Keratinocyte (primary cell): ENCODE data around the gene SCRN1. TPM values are rescaled to one million over a fixed set of nuclear protein-coding genes. Genes with fewer than 3 reads are reported as not detected.

Experiments
- DNase-seq: peaks from one replicate; pipeline ENCODE4 v3.0.0-alpha.2; 2011; ENCODE audit warnings: low read depth, missing footprints, low spot score
- FAIRE-seq: peaks from 2 replicates; lab custom pipeline; 2011; peaks lifted over from hg19 to GRCh38; lab: Jason Lieb, UNC
- H2AFZ ChIP-seq: 2 replicates; pipeline ENCODE4 v1.6.0; 2012; ENCODE audit warnings: low read length, control low read depth, inconsistent platforms; ENCODE audit not compliant: control insufficient read depth
- H3K27ac ChIP-seq: 2 replicates; pipeline ENCODE4 v1.5.1; 2011; ENCODE audit warnings: low read length; ENCODE audit not compliant: control insufficient read depth, insufficient read depth
- H3K27me3 ChIP-seq: 3 replicates; pipeline ENCODE4 v1.6.0; 2011; ENCODE audit warnings: low read length; ENCODE audit not compliant: control insufficient read depth, insufficient read depth; ENCODE audit errors: extremely low read depth
- H3K36me3 ChIP-seq, 2 experiments: 2 replicates in 1 of 2; 3 replicates in 1 of 2; pipeline ENCODE4 v1.5.1; 2011; ENCODE audit warnings: low read length in 2 of 2, mild to moderate bottlenecking in 1 of 2; ENCODE audit not compliant: control insufficient read depth in 2 of 2, insufficient read depth in 2 of 2; ENCODE audit errors: extremely low read depth in 1 of 2
- H3K4me1 ChIP-seq: 3 replicates; pipeline ENCODE4 v1.5.1; 2011; ENCODE audit warnings: low read length; ENCODE audit not compliant: control insufficient read depth, insufficient read depth; ENCODE audit errors: extremely low read depth
- H3K4me2 ChIP-seq: 3 replicates; pipeline ENCODE4 v1.6.0; 2011; ENCODE audit warnings: low read depth, low read length; ENCODE audit not compliant: control insufficient read depth, insufficient read depth; ENCODE audit errors: extremely low read depth
- H3K4me3 ChIP-seq, 3 experiments: fragments of 200-600 bp in 1 of 3; sonication (generic) in 1 of 3; 2 replicates in 2 of 3; 3 replicates in 1 of 3; pipeline ENCODE4 v1.5.1; 2011 to 2016; ENCODE audit warnings: low read length in 3 of 3, mild to moderate bottlenecking in 3 of 3, control low read depth in 2 of 3, inconsistent platforms in 1 of 3, low read depth in 1 of 3, mixed read lengths in 1 of 3, mixed run types in 1 of 3, moderate library complexity in 1 of 3; ENCODE audit not compliant: control insufficient read depth in 2 of 3, insufficient read depth in 2 of 3; ENCODE audit errors: extremely low read depth in 1 of 3
- H3K79me2 ChIP-seq: 2 replicates; pipeline ENCODE4 v1.6.0; 2012; ENCODE audit warnings: low read length; ENCODE audit not compliant: control insufficient read depth, insufficient read depth
- H3K9ac ChIP-seq: 3 replicates; pipeline ENCODE4 v1.6.0; 2011; ENCODE audit warnings: low read length; ENCODE audit not compliant: control insufficient read depth, insufficient read depth; ENCODE audit errors: extremely low read depth
- H3K9me1 ChIP-seq: 3 replicates; pipeline ENCODE4 v1.6.0; 2011; ENCODE audit warnings: low read length; ENCODE audit not compliant: control insufficient read depth, insufficient read depth; ENCODE audit errors: extremely low read depth
- H3K9me3 ChIP-seq: 2 replicates; pipeline ENCODE4 v1.5.1; 2012; ENCODE audit warnings: low read depth, low read length; ENCODE audit not compliant: control insufficient read depth
- H4K20me1 ChIP-seq: 3 replicates; pipeline ENCODE4 v1.6.0; 2011; ENCODE audit warnings: low read length; ENCODE audit not compliant: control insufficient read depth, insufficient read depth; ENCODE audit errors: extremely low read depth
- EZH2 ChIP-seq: IDR thresholded peaks from one replicate; pipeline ENCODE4 v1.6.1; 2012; ENCODE audit warnings: inconsistent platforms, mild to moderate bottlenecking, low read length, moderate library complexity
- dilution Hi-C: fragments of 300-500 bp; cut with MboI; formaldehyde crosslinking; loops from one replicate; pipeline ENCODE4 v1.7.0; 2020; ENCODE audit warnings: low sequenced_read_pairs; ENCODE audit not compliant: extremely low pct_ligation_motif_present
- polyA plus RNA-seq, 5 experiments: library from polyadenylated mRNA; depleted of rRNA in 3 of 5; stranded (reverse) in 3 of 5; stranded (forward) in 1 of 5; unstranded in 1 of 5; fragments of >200 nt; gene quantifications; 1 replicate in 1 of 5; 2 replicates in 3 of 5; 3 replicates in 1 of 5; pipeline versions ENCODE4 v1.2.1 to v1.2.3, GENCODE V29; 2011 to 2012; ENCODE audit warnings: missing spikeins in 2 of 5, low read depth in 1 of 5, low replicate concordance in 1 of 5
- TF ChIP-seq, protein P1 (sequence below), 3 experiments: IDR thresholded peaks in 1 of 3; conservative IDR thresholded peaks in 1 of 3; optimal IDR thresholded peaks in 1 of 3; 2 replicates in 2 of 3; 3 replicates in 1 of 3; pipeline versions ENCODE3 to v1.5.1; 2011; ENCODE audit warnings: low read length in 3 of 3, mild to moderate bottlenecking in 3 of 3, moderate library complexity in 2 of 3, control low read depth in 1 of 3, inconsistent platforms in 1 of 3; ENCODE audit not compliant: insufficient read depth in 2 of 3; ENCODE audit errors: extremely low read depth in 1 of 3

The SCRN1 gene
- polyA plus RNA-seq, 1 donor (not counting 4 experiments of a cell fraction or from before 2014, with no cell fraction given) = 52.3 TPM

- no peaks in the 10 kb centered on the region for H3K27me3 ChIP-seq
- FAIRE-seq = no peak
- no peak overlapping the region for H3K4me3 ChIP-seq
- no peak for DNase-seq
- no peaks in the 10 kb centered on the region for H3K9me3 ChIP-seq
- no peaks in the 10 kb centered on the region for H3K36me3 ChIP-seq
- no peak overlapping the region for H3K9ac ChIP-seq
- H3K27ac ChIP-seq = no peak overlapping the region
- H2AFZ ChIP-seq = no peak overlapping the region
- H3K4me1 ChIP-seq = no peaks in the 10 kb centered on the region
- H3K79me2 ChIP-seq = no peaks in the 10 kb centered on the region
- no peaks in the 10 kb centered on the region for H3K9me1 ChIP-seq
- dilution Hi-C loops = no loop called here
- TF ChIP-seq, protein P1, sequence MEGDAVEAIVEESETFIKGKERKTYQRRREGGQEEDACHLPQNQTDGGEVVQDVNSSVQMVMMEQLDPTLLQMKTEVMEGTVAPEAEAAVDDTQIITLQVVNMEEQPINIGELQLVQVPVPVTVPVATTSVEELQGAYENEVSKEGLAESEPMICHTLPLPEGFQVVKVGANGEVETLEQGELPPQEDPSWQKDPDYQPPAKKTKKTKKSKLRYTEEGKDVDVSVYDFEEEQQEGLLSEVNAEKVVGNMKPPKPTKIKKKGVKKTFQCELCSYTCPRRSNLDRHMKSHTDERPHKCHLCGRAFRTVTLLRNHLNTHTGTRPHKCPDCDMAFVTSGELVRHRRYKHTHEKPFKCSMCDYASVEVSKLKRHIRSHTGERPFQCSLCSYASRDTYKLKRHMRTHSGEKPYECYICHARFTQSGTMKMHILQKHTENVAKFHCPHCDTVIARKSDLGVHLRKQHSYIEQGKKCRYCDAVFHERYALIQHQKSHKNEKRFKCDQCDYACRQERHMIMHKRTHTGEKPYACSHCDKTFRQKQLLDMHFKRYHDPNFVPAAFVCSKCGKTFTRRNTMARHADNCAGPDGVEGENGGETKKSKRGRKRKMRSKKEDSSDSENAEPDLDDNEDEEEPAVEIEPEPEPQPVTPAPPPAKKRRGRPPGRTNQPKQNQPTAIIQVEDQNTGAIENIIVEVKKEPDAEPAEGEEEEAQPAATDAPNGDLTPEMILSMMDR (optimal IDR thresholded peaks at IDR 0.05 in 1 of 3, IDR thresholded peaks at IDR 0.05 in 1 of 3, conservative IDR thresholded peaks at IDR 0.05 in 1 of 3; ENCODE audit: extremely low read depth in 1 of 3, insufficient read depth in 2 of 3, low read length in 3 of 3) = no peak
- no peak for TF ChIP-seq EZH2
- no peaks in the 10 kb centered on the region for H4K20me1 ChIP-seq
- H3K4me2 ChIP-seq = no peak overlapping the region
Measured at GRCh38 chr7:29914180-29914579, 75.4 kb downstream of the SCRN1 start.

GRCh38 chr7:29906200-29907022, 83.2 kb downstream of the SCRN1 start:
- H3K36me3 ChIP-seq = no peaks in the 10 kb centered on the region
- H3K9ac ChIP-seq = no peak overlapping the region
- H3K27me3 ChIP-seq = no peaks in the 10 kb centered on the region
- TF ChIP-seq, protein P1 (optimal IDR thresholded peaks at IDR 0.05 in 1 of 3, IDR thresholded peaks at IDR 0.05 in 1 of 3, conservative IDR thresholded peaks at IDR 0.05 in 1 of 3; ENCODE audit: extremely low read depth in 1 of 3, insufficient read depth in 2 of 3, low read length in 3 of 3) = no peak
- no peak for TF ChIP-seq EZH2
- no peaks in the 10 kb centered on the region for H4K20me1 ChIP-seq
- H3K9me3 ChIP-seq = no peaks in the 10 kb centered on the region
- no peak overlapping the region for H2AFZ ChIP-seq
- H3K27ac ChIP-seq = no peak overlapping the region
- H3K4me2 ChIP-seq = no peak overlapping the region
- dilution Hi-C loops = no loop called here
- no peaks in the 10 kb centered on the region for H3K79me2 ChIP-seq
- FAIRE-seq (no peak), DNase-seq (no peak)
- no peak overlapping the region for H3K4me3 ChIP-seq
- H3K9me1 ChIP-seq = no peaks in the 10 kb centered on the region
- H3K4me1 ChIP-seq = no peaks in the 10 kb centered on the region
